ES-I3 (cell line): ENCODE data around the gene LRMDA.

Experiments used
- H3K36me3 ChIP-seq: 2 replicates; pipeline ENCODE4 v1.6.1; 2013; ENCODE audit warnings: mild to moderate bottlenecking, low read length, control low read depth, moderate library complexity; ENCODE audit not compliant: insufficient read depth
- H3K4me1 ChIP-seq: 2 replicates; pipeline ENCODE4 v1.6.1; 2013; ENCODE audit warnings: mild to moderate bottlenecking, control low read depth, low read length; ENCODE audit not compliant: insufficient read depth
- H3K9ac ChIP-seq: 2 replicates; pipeline ENCODE4 v1.6.1; 2013; ENCODE audit warnings: low read depth, mild to moderate bottlenecking, low read length, moderate library complexity
- H3K9me3 ChIP-seq: 2 replicates; pipeline ENCODE4 v1.6.1; 2013; ENCODE audit warnings: mild to moderate bottlenecking, low read length, moderate library complexity; ENCODE audit not compliant: control insufficient read depth, insufficient read depth

The LRMDA gene

GRCh38 chr10:75406462-75407223 is 24.8 kb upstream of the LRMDA start:
- H3K9me3 ChIP-seq: no peaks in the 10 kb centered on the region
- peaks cover 6% of the 10 kb centered on the region for H3K4me1 ChIP-seq
- no peaks in the 10 kb centered on the region for H3K36me3 ChIP-seq
- no peak overlapping the region; the same call in 1 of the 2 replicates for H3K9ac ChIP-seq

DNA sequence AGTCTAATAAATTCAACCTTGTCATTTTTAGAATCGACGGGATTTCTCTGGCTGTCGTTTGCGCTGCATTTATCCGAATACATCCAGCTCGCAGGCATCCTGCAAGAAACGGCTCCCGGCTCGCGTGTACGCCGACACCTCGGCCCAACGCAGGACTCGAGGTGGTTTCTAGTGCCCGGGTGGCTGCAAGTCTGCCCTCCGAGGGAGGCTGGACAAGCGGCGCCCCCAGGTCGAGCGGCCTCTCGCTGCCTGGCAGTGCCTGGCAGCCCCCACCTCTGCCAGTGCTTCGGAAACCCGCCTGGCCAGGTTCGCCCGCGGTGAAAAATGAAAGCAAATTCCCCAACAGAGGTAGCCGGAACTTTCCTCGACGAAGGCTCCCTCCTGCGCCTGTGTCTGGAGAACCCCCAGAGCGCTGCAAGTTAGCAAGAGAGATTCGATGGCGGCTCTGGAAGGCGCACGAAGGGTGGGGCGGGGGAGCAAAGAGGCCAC is 24.2 kb upstream of the LRMDA start:
- H3K9me3 ChIP-seq: no peaks in the 10 kb centered on the region
- peak overlapping the region; percentile 81; the same call in 1 of the 2 replicates for H3K9ac ChIP-seq
- no peaks in the 10 kb centered on the region for H3K36me3 ChIP-seq
- peaks cover 6% of the 10 kb centered on the region for H3K4me1 ChIP-seq

DNA sequence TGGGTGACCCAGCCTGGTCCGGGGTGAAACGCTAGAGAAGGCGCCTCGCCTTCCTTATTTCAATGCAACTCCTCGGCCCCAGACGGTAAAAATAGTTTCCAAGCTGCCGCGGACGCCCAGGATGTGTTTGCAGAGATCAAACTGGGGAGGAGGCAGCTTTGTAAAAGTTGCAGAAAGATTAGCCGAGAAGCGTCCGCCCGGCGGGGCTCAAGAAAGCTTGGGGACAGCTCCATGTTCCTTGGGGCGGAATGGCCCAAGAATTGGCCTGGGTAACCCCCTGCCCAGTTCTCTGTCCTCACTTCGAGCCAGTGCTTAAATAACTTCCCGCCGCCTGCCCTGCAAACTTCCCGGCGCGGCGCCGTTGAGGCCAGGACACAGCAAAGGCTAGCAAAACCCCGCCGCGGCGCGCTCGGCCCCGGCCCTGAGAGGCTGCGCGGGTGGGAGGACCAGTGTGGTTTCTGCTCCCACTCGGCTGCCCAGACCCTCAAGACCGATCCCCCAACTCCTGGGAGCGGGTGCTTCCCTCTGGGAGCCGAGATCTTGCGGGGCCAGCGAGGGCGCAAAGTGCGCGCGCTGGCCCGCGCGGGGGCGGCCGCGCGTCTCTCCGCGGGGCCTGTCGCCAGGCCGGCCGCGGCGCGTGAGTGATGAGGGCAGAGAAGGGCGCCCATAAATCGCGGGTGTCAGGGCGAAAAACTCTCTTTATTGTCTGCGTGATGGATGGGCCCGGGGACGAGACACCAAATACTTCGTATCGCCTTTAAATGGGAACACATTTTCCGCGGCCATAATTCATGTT is 23.5 kb upstream of the LRMDA start:
- Histone ChIP-seq H3K9me3 (no peaks in the 10 kb centered on the region), H3K4me1 (peaks cover 6% of the 10 kb centered on the region), H3K9ac (peak overlapping the region; percentile 81; the same call in 1 of the 2 replicates)

GRCh38 chr10:75408509-75408875 is 22.9 kb upstream of the LRMDA start:
- Histone ChIP-seq H3K9ac (peak overlapping the region; percentile 81; the same call in 1 of the 2 replicates), H3K36me3 (no peaks in the 10 kb centered on the region), H3K9me3 (no peaks in the 10 kb centered on the region), H3K4me1 (peaks cover 6% of the 10 kb centered on the region)

More for the DNA sequence above, 23.5 kb upstream of the LRMDA start:
- H3K36me3 ChIP-seq: no peaks in the 10 kb centered on the region

GRCh38 chr10:75408911-75409885 is 22.2 kb upstream of the LRMDA start:
- H3K9ac ChIP-seq: peak overlapping the region; percentile 81
- H3K9me3 ChIP-seq: no peaks in the 10 kb centered on the region
- no peaks in the 10 kb centered on the region for H3K36me3 ChIP-seq
- peaks cover 6% of the 10 kb centered on the region for H3K4me1 ChIP-seq

- Histone ChIP-seq H3K9me3 (no peaks in the 10 kb centered on the region), H3K4me1 (peaks cover 6% of the 10 kb centered on the region), H3K36me3 (no peaks in the 10 kb centered on the region), H3K9ac (no peak overlapping the region; the same call in 1 of the 2 replicates)
These were observed 21.1 kb upstream of the LRMDA start for GRCh38 chr10:75410132-75411005.

DNA sequence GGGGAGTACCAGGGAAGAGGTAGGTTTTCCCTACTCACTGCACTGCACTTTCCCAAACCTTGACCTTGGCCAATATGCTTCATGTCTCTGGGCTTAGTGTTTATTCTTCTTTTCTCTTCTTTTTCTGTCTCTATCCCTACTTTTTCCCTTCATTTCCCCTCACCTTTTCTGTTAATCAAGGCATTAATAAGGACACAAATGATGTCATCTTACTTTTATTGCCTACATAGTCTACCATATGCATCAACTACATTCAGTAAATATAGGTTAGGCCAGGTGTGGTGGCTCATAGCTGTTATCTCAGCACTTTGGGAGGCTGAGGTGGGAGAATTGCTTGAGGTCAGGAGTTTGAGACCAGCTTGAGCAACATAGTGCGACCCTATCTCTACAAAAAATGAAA is 16.9 kb upstream of the LRMDA start:
- no peaks in the 10 kb centered on the region for H3K36me3 ChIP-seq
- no peak overlapping the region for H3K9ac ChIP-seq
- H3K4me1 ChIP-seq: peaks cover 15% of the 10 kb centered on the region
- no peaks in the 10 kb centered on the region for H3K9me3 ChIP-seq

DNA sequence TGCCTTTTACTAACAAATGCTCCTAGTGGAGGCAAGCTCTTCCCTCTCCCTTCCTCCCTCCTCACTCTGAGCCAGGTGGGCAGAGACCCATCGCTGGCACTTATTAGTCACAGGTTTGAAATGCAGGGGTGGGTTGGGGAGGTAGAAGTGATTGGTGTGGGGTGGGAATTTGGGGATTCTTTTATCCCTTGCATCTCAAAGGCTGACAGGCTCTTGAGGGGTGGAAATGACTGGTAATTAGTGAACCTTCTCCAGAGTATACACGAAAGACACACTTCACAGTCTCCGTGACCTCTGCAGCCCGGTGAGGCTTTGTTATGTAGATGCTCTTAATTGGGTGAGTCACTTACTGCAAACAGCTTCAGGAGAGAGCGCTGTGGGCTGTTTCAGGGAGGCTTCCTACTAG is 13.9 kb upstream of the LRMDA start:
- Histone ChIP-seq H3K36me3 (no peaks in the 10 kb centered on the region), H3K9ac (no peak overlapping the region), H3K9me3 (no peaks in the 10 kb centered on the region), H3K4me1 (peaks cover 9% of the 10 kb centered on the region)

GRCh38 chr10:75418293-75418692 is 13.1 kb upstream of the LRMDA start:
- H3K4me1 ChIP-seq: peaks cover 9% of the 10 kb centered on the region
- no peaks in the 10 kb centered on the region for H3K9me3 ChIP-seq
- no peaks in the 10 kb centered on the region for H3K36me3 ChIP-seq
- H3K9ac ChIP-seq: no peak overlapping the region

DNA sequence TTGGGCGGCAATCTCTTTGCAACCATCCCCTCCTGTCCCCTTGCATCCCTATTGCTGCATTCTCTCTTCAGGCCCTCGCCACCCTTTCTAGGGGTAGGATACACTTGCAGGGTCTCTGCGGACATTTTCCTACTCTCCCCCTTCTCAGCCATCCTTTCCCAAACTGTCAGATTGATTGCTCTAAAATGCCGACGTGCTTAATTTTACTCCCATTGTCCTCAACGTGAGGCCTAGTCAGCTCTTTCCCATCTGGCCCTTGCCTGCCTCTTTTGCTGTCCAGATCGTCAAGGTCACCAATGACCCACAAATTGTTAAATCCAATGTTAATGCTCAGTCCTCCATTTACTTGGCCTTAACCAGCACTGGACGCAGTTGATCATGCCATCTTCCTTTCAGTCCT is 12.7 kb upstream of the LRMDA start:
- H3K9me3 ChIP-seq: no peaks in the 10 kb centered on the region
- no peaks in the 10 kb centered on the region for H3K36me3 ChIP-seq
- H3K9ac ChIP-seq: no peak overlapping the region
- H3K4me1 ChIP-seq: peaks cover 9% of the 10 kb centered on the region

GRCh38 chr10:75422913-75423312 is 8.5 kb upstream of the LRMDA start:
- peaks cover 3% of the 10 kb centered on the region for H3K4me1 ChIP-seq
- no peak overlapping the region for H3K9ac ChIP-seq
- no peaks in the 10 kb centered on the region for H3K9me3 ChIP-seq
- H3K36me3 ChIP-seq: no peaks in the 10 kb centered on the region

GRCh38 chr10:75424571-75424970 is 6.9 kb upstream of the LRMDA start:
- Histone ChIP-seq H3K9ac (no peak overlapping the region), H3K4me1 (peaks cover 4% of the 10 kb centered on the region; the same call in 1 of the 2 replicates), H3K36me3 (no peaks in the 10 kb centered on the region), H3K9me3 (no peaks in the 10 kb centered on the region)
